ENCODE data around the gene LAMTOR2.

DNA sequence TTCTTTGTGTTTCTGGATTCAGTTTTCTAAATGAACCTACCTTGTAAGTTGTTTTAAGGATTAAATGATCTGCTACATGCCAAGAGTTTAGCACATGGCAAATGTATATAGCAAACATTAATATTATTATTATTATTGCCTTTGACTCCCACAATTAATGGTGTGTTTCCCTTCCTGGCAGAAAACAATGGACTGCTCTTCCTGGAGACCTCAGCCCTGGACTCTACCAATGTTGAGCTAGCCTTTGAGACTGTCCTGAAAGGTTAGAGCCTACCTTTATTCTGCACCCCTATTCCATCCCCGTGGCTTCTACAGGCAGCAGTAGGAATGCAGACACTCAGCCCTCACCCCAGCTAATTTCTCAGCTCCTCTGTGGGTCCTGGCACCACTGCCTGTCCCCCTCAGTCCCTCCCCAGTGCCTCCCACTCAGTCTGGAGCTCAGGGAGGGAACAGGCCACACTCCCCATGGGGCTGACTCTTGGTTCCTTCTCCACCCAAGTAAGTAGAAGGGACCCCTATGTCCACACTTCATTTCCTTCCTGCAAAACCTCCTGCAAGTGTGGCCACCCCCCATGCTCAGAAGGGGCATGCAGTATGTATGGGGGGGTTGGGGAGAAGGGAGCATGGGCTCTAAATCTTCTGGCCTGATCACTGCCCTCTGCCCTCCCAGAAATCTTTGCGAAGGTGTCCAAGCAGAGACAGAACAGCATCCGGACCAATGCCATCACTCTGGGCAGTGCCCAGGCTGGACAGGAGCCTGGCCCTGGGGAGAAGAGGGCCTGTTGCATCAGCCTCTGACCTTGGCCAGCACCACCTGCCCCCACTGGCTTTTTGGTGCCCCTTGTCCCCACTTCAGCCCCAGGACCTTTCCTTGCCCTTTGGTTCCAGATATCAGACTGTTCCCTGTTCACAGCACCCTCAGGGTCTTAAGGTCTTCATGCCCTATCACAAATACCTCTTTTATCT is 15.2 kb downstream of the LAMTOR2 start:
- no peak for TF ChIP-seq POLR2A (IDR thresholded peaks at IDR 0.05; ENCODE audit: low read length)
- no peak for TF ChIP-seq GATA1 (IDR thresholded peaks at IDR 0.05; ENCODE audit: low read depth, low read length)
